Neutrophil (primary cell): Measurements from ENCODE around the gene MDM4.

Source experiments
- H3K27ac ChIP-seq: fragments of 200-600 bp; sonication (generic); 2 replicates; pipeline ENCODE4 v1.5.1; 2016; ENCODE audit warnings: mild to moderate bottlenecking, moderate library complexity
- H3K27me3 ChIP-seq: fragments of 200-600 bp; sonication (generic); 2 replicates; pipeline ENCODE4 v1.6.0; 2016; ENCODE audit warnings: mild to moderate bottlenecking
- H3K36me3 ChIP-seq: fragments of 200-600 bp; sonication (generic); 2 replicates; pipeline ENCODE4 v1.5.1; 2017
- H3K4me1 ChIP-seq, 2 experiments: fragments of 200-600 bp in 1 of 2; sonication (generic) in 1 of 2; 1 replicate in 1 of 2; 2 replicates in 1 of 2; pipeline versions ENCODE4 v1.5.1 to v1.6.1; 2013 to 2016; ENCODE audit warnings: low read depth in 1 of 2, low read length in 1 of 2, mild to moderate bottlenecking in 1 of 2, moderate library complexity in 1 of 2; ENCODE audit not compliant: control insufficient read depth in 1 of 2, insufficient read depth in 1 of 2
- H3K4me3 ChIP-seq, 2 experiments: fragments of 200-600 bp in 1 of 2; sonication (generic) in 1 of 2; 1 replicate in 1 of 2; 2 replicates in 1 of 2; pipeline ENCODE4 v1.5.1; 2013 to 2016; ENCODE audit warnings: low read depth in 1 of 2, low read length in 1 of 2, mild to moderate bottlenecking in 1 of 2, moderate library complexity in 1 of 2
- H3K9me3 ChIP-seq: fragments of 200-600 bp; sonication (generic); 2 replicates; pipeline ENCODE4 v1.5.1; 2016
- CTCF ChIP-seq: fragments of 200-600 bp; sonication (generic); IDR thresholded peaks from 2 replicates; pipeline ENCODE4 v1.5.1; 2016; ENCODE audit warnings: antibody characterized with exemption

The MDM4 gene

GRCh38 chr1:204584699-204585372 is 68.6 kb downstream of the MDM4 start:
- Histone ChIP-seq H3K36me3 (peaks cover 11% of the 10 kb centered on the region), H3K27ac (no peak overlapping the region), H3K4me1 (no peaks in the 10 kb centered on the region), H3K27me3 (no peaks in the 10 kb centered on the region), H3K4me3 (no peak overlapping the region), H3K9me3 (no peaks in the 10 kb centered on the region)
- TF ChIP-seq CTCF = no peak

GRCh38 chr1:204587621-204588020 is 71.4 kb downstream of the MDM4 start:
- Histone ChIP-seq H3K36me3 (no peaks in the 10 kb centered on the region), H3K27ac (no peak overlapping the region), H3K27me3 (no peaks in the 10 kb centered on the region), H3K4me1 (no peaks in the 10 kb centered on the region), H3K9me3 (no peaks in the 10 kb centered on the region), H3K4me3 (no peak overlapping the region)
- TF ChIP-seq CTCF = no peak

GRCh38 chr1:204588826-204589225 is 72.6 kb downstream of the MDM4 start:
- H3K4me1 ChIP-seq = no peaks in the 10 kb centered on the region
- no peak for TF ChIP-seq CTCF
- no peak overlapping the region for H3K27ac ChIP-seq
- H3K9me3 ChIP-seq = no peaks in the 10 kb centered on the region
- H3K36me3 ChIP-seq = no peaks in the 10 kb centered on the region
- H3K4me3 ChIP-seq = no peak overlapping the region
- H3K27me3 ChIP-seq = peaks cover 3% of the 10 kb centered on the region

- Histone ChIP-seq H3K4me1 (no peaks in the 10 kb centered on the region), H3K9me3 (no peaks in the 10 kb centered on the region), H3K27me3 (peaks cover 3% of the 10 kb centered on the region), H3K27ac (no peak overlapping the region), H3K4me3 (no peak overlapping the region), H3K36me3 (no peaks in the 10 kb centered on the region)
- TF ChIP-seq CTCF = no peak
These were observed 73.3 kb downstream of the MDM4 start for GRCh38 chr1:204589409-204590038.

- no peak overlapping the region for H3K4me3 ChIP-seq
These were observed 75.4 kb downstream of the MDM4 start for GRCh38 chr1:204591473-204592090.

More at GRCh38 chr1:204591473-204592090, 75.4 kb downstream of the MDM4 start:
- Histone ChIP-seq H3K9me3 (no peaks in the 10 kb centered on the region), H3K36me3 (no peaks in the 10 kb centered on the region), H3K27ac (no peak overlapping the region), H3K27me3 (peaks cover 3% of the 10 kb centered on the region), H3K4me1 (no peaks in the 10 kb centered on the region)
- no peak for TF ChIP-seq CTCF
